HG02840 (cell line): Measurements from ENCODE around the gene MARK3.

Source experiments
- ATAC-seq: cut with Tn5 transposase; IDR thresholded peaks from one replicate; pipeline ENCODE4 v1.9.1; 2021; ENCODE audit warnings: mild to moderate bottlenecking, moderate library complexity, moderate number of reproducible peaks; ENCODE audit not compliant: unreplicated experiment, low FRiP score

Gene MARK3

GRCh38 chr14:103533137-103533998 is 148.2 kb downstream of the MARK3 start:
- ATAC-seq = no peak

- no peak for ATAC-seq
These were observed 148.9 kb downstream of the MARK3 start for GRCh38 chr14:103533999-103534575.

GRCh38 chr14:103534576-103535061 is 149.4 kb downstream of the MARK3 start:
- ATAC-seq = no peak

DNA sequence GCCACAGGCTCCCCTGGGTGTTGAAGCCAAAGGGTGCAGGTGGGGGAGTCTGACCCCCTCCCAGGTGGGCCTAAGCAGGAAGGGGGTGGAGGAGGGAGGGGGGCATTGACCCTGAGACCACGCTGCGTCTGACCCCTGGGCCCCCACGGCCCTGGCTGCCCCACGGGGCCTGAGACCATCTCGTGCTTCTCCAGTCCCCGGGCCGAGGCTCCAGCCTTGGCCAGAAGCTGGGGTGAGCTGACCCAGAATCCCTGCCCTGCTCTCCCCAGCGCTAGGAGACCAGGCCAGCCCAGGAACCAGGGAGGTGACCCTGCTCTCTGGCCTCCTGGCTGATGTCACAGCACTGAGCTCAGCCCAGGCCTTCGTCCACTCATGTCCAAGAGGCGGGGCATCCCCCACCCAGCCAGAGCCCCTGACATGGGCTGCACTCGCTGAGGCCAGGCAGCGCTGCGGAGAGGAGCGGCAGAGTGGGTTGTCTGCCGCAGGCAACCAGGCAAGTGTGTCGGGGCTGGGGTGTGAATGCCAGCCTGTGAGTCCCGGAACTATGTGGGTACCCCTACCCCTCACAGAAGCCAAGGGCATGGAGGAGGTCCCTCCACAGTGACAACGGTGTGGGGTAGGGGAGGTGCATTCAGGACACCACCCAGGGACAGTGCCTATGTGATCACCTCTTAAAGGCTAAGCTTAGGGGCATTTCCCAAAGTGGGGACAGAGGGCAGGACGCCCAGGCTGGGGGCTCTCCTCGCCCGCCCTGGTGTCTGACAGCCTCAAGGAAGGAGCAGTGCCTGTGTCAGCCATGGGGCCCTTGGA is 150.1 kb downstream of the MARK3 start:
- ATAC-seq = no peak

DNA sequence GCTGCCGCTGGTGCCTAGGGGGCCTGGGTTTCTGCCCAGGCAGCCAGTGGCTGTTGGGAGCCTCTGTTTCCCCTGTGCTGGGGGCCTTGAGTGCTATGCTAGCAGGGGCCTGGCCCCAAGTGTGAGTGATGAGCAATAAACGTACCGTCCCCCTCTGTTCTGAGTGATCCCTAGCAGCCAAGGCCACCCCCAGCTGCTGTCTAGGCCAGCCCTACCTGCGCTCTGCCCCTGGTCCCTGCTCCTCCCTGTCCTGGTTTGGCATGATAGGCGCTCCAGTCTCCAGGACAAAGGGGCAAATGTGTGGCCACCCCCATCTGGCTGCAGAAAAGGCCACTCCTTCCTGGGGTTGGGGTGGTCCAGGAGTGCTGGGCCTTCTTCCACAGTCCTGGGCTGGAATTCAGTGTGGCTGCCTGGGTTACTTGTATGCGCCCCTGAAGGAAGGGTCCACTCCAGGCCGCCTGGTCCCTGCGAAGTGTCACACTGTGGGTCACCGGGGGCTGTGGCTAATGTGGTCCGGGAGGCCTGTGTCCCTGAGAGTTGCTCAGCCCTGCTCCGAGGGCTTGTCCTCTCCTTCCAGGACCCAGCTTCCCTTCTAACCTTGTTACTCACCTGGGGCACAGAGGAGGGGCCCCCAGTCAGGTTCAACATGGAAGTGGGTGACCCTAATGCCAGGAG is 150.8 kb downstream of the MARK3 start:
- ATAC-seq = no peak

- no peak for ATAC-seq
These were observed 151.5 kb downstream of the MARK3 start for GRCh38 chr14:103536693-103537092.

DNA sequence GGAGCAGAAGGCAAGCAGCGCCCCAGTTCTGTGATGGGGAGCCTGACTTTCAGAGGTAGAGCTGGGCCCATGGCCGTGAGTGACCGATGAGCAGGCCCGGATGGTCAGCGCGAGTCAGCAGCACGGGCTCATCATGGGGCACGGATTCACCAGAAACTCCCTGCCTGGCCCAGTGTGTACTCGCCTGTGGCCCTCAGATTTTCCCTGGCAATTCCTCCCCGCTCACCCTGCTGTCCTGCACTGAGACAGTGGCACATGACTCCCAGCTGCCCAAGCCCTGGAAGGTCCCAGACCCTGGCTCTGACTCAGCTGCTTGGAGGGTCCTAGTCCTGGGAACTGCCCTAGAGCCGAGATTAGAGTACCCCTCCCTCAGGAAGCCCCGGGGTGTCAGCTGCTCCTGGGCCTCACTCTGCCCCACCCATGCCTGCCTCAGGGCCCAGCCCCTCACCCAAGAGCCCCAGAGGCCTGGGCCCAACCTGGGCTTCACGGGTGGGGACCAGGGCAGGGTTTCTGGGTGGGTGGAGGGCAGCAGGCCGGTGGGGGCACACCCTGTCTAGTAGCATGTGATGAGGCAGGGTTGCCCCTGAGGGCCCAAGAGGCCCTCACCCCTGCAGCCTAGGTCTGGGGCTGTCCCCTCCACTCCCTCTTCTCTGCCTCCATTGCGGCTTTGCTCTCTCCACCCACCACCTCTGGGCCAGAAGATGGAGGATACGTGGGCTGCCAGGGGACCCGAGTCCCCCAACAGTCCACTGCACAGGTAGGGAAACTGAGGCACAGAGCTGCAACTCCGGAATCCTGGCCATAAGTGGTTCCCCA is 152.2 kb downstream of the MARK3 start:
- no peak for ATAC-seq

- no peak for ATAC-seq
These were observed 153.3 kb downstream of the MARK3 start for GRCh38 chr14:103538291-103539055.

DNA sequence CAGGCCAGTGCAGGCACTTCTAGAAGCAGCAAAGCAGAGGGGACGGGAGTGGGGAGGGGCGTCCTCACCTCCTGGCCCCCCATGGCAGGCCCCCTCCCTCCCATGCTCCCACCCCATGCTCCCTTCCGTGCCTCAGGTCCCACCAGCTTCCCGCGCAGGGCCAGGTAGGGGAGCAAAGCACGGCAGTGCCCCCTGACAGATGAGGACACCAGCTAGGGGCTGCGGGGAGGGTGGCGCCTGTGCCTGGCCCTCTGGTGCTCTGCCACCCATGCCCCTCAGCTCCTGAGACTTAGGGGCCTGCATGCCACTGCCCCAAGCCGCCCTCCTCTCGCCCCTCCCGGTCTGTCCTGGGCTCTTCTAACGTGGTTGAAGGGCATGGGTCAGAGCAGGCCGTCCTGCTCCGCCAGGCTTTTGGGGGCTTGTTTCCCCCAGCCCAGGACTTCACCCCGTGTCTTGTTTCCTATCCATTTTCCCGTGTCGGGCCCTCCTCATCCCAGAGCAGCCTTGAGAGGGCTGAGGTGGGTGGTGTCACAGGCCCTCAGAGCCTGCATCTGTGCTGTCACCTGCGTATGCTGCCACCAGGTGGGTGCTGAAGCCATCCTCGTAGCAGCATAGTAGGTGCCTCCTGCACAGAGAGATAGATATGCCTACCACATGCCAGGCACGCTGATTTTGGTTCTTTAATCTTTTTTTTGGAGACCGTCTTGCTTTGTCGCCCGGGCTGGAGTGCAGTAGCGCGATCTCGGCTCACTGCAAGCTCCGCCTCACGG is 154.0 kb downstream of the MARK3 start:
- no peak for ATAC-seq

GRCh38 chr14:103540821-103541708 is 155.8 kb downstream of the MARK3 start:
- no peak for ATAC-seq

DNA sequence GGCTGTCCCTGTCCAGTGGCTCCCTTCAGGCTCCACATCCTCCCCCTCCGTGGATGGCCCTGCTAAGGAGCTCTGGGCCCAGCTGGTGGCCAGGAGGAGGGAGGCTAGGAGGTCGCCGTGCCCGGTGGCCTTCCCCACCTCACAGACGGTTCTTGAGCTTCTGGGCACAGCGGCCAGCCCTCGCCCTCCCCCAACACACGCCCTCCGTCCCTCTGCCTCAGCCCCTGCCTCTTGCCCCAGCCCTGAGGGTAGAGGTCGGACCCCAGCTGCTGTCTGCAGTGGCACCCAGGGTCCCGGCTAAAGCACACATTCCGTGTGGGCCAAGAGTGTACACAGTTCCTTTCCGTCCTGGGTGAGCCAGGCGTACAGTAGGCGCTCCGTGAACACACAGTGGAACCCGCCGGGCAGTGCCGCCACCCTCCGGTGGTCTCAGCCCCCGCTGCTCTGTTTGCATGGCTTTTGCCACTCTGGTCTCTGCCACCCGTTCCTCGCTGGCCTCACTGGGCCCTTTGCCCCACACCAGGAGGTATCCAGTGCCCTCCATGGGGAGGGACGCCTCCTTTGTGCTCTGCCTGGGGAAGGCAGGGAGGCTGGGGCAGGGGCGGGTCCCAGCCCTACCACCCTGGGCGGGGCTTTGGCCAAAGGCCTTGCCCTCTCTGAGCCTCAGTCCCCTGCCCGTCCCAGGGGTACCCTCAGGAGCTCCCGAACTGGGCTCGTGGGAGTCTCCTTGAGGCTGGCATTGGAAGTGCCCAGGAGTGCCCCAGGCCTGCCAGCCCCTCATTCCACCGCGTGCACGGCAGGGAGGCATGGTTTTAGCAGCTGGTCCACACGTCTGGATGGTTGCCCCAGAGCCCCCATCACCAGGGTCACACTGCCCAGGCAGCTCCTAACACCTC is 156.7 kb downstream of the MARK3 start:
- no peak for ATAC-seq

- ATAC-seq = no peak
These were observed 157.4 kb downstream of the MARK3 start for GRCh38 chr14:103542605-103543088.

GRCh38 chr14:103543140-103543539 is 157.9 kb downstream of the MARK3 start:
- no peak for ATAC-seq

- ATAC-seq = no peak
These were observed 158.6 kb downstream of the MARK3 start for GRCh38 chr14:103543721-103544387.

DNA sequence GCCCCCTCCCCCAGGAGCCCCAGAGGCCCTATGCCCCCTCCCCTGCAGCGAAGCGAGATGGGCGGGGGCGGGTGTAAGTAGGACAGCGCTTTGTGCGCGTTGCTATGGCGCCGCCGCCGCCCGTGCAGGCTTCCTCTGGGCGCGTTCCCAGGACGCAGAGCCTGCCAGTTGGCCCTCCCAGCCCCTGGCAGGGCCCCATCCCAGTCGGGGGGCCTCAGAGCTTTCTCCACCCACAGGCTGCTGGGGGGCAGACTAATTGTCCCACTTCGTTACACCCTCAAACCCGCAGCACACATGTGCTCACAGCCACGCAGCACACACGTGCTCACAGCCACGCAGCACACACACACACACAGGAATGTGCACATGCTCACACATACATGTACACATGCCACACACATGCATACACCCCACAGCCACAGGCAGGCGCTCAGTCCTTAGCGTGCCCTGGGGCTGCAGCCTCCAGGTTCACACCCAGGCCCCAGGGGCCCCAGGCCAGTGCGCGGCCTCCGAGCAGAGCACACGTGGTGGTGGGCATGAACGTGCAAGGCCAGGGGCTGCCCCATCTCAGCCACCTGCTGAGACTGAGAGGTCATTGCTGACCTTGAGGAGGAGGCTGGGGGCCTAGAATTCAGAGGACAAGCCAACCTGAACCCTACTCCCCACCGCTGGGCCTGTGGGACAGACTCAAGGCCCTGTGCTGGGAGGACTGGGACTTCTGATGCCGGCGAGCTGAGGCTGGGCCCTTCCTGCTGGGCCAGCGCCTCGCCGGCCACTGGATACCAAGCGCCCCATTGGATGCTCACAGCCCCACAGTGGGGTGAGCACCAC is 159.4 kb downstream of the MARK3 start:
- no peak for ATAC-seq
